ENCODE data around the gene PRKCB.
"Not testable (repeated sequence)": the region's sequence is repeated elsewhere in the genome, so short reads cannot be mapped to it uniquely, and the experiment has no call there.

The PRKCB gene

GRCh38 chr16:24013054-24013636, 177.4 kb downstream of the PRKCB start:
- DNase-seq = no peak

GRCh38 chr16:24013864-24014645, 178.3 kb downstream of the PRKCB start:
- peak; percentile 19 to 37 for DNase-seq

GRCh38 chr16:24014955-24015354, 179.2 kb downstream of the PRKCB start:
- not testable (repeated sequence) for DNase-seq

GRCh38 chr16:24015923-24016322, 180.1 kb downstream of the PRKCB start:
- no peak for DNase-seq

- no peak for DNase-seq
Observed at GRCh38 chr16:24018485-24018884, 182.7 kb downstream of the PRKCB start.

GRCh38 chr16:24022797-24023196, 187.0 kb downstream of the PRKCB start:
- DNase-seq = no peak

- no peak for DNase-seq
Observed at GRCh38 chr16:24023621-24024020, 187.8 kb downstream of the PRKCB start.

- DNase-seq = no peak
Observed at GRCh38 chr16:24024971-24025370, 189.2 kb downstream of the PRKCB start.

GRCh38 chr16:24027466-24027865, 191.7 kb downstream of the PRKCB start:
- no peak for DNase-seq

- not testable (repeated sequence) for DNase-seq
Observed at GRCh38 chr16:24029841-24030240, 194.1 kb downstream of the PRKCB start.

- peak in 1 of 2 donors; percentile 4 for DNase-seq
Observed at GRCh38 chr16:24035127-24035842, 199.5 kb downstream of the PRKCB start.

- DNase-seq = no peak
Observed at GRCh38 chr16:24036038-24036543, 200.3 kb downstream of the PRKCB start.

GRCh38 chr16:24036614-24037013, 200.8 kb downstream of the PRKCB start:
- peak; percentile 7 to 37 for DNase-seq

- DNase-seq = no peak
Observed at GRCh38 chr16:24037335-24037734, 201.6 kb downstream of the PRKCB start.

GRCh38 chr16:24041834-24042631, 206.2 kb downstream of the PRKCB start:
- peak; percentile 58 to 76 for DNase-seq

- no peak for DNase-seq
Observed at GRCh38 chr16:24044467-24044866, 208.7 kb downstream of the PRKCB start.

GRCh38 chr16:24045641-24046040, 209.9 kb downstream of the PRKCB start:
- DNase-seq = no peak

GRCh38 chr16:24046442-24046841, 210.7 kb downstream of the PRKCB start:
- no peak for DNase-seq

- DNase-seq = no peak
Observed at GRCh38 chr16:24049113-24049512, 213.3 kb downstream of the PRKCB start.

- no peak for DNase-seq
Observed at GRCh38 chr16:24051125-24051524, 215.3 kb downstream of the PRKCB start.

GRCh38 chr16:24052329-24053098, 216.7 kb downstream of the PRKCB start:
- DNase-seq = no peak
